ENCODE measurements around the gene SCN5A.
"Not testable (repeated sequence)": the region's sequence is repeated elsewhere in the genome, so short reads cannot be mapped to it uniquely, and the experiment has no call there.

DNA sequence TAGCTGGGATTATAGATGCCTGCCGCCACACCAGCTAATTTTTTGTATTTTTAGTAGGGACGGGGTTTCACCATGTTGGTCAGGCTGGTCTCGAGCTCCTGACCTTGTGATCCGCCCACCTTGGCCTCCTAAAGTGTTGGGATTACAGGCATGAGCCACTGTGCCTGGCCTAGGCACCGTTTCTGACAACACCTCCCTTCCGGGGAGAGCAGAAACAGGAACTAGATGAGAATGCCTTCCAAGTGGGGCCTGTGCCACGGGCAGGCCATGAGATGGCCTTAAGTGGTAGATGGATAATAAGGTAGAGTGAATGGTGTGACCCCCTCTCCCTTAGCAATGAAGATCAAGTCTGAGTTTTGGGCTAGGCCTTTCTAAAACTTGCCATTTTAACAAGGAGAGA is 82.7 kb downstream of the SCN5A start:
- TF ChIP-seq, protein P1, sequence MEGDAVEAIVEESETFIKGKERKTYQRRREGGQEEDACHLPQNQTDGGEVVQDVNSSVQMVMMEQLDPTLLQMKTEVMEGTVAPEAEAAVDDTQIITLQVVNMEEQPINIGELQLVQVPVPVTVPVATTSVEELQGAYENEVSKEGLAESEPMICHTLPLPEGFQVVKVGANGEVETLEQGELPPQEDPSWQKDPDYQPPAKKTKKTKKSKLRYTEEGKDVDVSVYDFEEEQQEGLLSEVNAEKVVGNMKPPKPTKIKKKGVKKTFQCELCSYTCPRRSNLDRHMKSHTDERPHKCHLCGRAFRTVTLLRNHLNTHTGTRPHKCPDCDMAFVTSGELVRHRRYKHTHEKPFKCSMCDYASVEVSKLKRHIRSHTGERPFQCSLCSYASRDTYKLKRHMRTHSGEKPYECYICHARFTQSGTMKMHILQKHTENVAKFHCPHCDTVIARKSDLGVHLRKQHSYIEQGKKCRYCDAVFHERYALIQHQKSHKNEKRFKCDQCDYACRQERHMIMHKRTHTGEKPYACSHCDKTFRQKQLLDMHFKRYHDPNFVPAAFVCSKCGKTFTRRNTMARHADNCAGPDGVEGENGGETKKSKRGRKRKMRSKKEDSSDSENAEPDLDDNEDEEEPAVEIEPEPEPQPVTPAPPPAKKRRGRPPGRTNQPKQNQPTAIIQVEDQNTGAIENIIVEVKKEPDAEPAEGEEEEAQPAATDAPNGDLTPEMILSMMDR (IDR thresholded peaks at IDR 0.05; ENCODE audit: insufficient read depth, low read depth, low read length): not testable (repeated sequence)
- TF ChIP-seq EZH2 (IDR thresholded peaks at IDR 0.05; ENCODE audit: insufficient read depth, low read length): not testable (repeated sequence)
